ENCODE data around the gene PACRG. TPM values are rescaled to one million over a fixed set of nuclear protein-coding genes. Genes with fewer than 3 reads are reported as not detected.

The PACRG gene
- total and polyA plus RNA-seq, 3 experiments from 2014 or later, result not detected

DNA sequence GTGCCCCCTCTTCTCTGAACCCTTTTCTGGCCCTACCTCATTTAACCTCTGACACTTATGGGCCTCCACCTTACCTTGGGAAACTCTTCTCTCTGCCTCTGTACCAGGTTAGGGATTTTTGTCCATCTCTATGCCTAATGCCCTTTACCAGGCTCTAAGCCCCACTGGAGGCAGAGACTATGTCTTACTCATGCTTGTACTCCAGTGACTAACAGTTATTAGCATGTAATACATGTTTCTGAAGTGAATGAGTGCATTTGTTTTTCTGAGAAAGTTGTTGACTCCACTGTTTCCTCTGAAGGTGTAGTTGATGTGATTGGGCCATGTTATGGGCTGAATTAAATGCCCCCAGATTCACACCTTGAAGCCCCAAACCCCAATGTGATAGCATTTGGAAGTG, 234.3 kb downstream of the PACRG start:
- no peaks in the 10 kb centered on the region for H3K4me1 Mint-ChIP-seq
- peaks cover 0 to 4% of the 10 kb centered on the region in 2 donors for H3K27me3 Mint-ChIP-seq
- peaks cover 7 to 15% (median 8%) of the 10 kb centered on the region in 5 donors for H3K9me3 Mint-ChIP-seq
- no peak overlapping the region for H3K27ac Mint-ChIP-seq
- Histone ChIP-seq H3K27me3 (ENCODE audit: insufficient read depth, low read length, poor library complexity, severe bottlenecking) (no peaks in the 10 kb centered on the region), H3K4me3 (ENCODE audit: low read length) (no peak overlapping the region), H3K36me3 (ENCODE audit: insufficient read depth, low read length) (no peaks in the 10 kb centered on the region), H3K9me3 (ENCODE audit: low read length) (no peaks in the 10 kb centered on the region), H3K27ac (ENCODE audit: low read depth, low read length) (no peak overlapping the region), H3K4me1 (ENCODE audit: insufficient read depth, low read length) (no peaks in the 10 kb centered on the region)
- CTCF ChIA-PET, result no interaction called here
- H3K36me3 Mint-ChIP-seq, result peaks cover 0 to 1% (median 0%) of the 10 kb centered on the region in 3 donors
- DNase-seq, result no peak
- no peak overlapping the region for H3K4me3 Mint-ChIP-seq
- POLR2A ChIA-PET, result no interaction called here

DNA sequence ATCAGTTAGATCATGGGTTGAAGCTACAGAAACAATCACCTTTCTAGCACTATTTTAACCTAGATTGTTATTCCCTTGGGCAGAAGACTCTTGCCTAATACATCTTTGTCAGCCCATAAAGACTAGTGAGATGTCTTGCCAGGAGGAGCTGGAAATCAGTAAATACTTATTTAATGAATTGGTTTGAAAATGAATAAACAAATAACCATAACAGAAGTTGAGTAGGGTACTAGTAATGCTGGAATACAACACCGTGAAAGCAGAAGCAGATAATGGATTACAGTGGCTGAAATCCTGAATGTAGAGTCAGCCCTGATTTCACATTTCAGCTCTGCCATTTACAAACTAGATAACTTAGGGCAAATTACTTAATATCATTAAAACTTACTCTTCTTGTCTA, 236.1 kb downstream of the PACRG start:
- H3K27me3 ChIP-seq (ENCODE audit: insufficient read depth, low read length, poor library complexity, severe bottlenecking), result no peaks in the 10 kb centered on the region
- Mint-ChIP-seq H3K36me3 (peaks cover 0 to 1% (median 0%) of the 10 kb centered on the region in 3 donors), H3K27me3 (peaks cover 0 to 1% of the 10 kb centered on the region in 2 donors), H3K9me3 (peaks cover 7 to 21% (median 8%) of the 10 kb centered on the region in 5 donors), H3K4me1 (no peaks in the 10 kb centered on the region), H3K27ac (no peak overlapping the region), H3K4me3 (no peak overlapping the region)
- no peaks in the 10 kb centered on the region for H3K36me3 ChIP-seq (ENCODE audit: insufficient read depth, low read length)
- H3K27ac ChIP-seq (ENCODE audit: low read depth, low read length), result no peak overlapping the region
- ChIA-PET CTCF (no interaction called here), POLR2A (no interaction called here)
- DNase-seq, result no peak
- H3K4me1 ChIP-seq (ENCODE audit: insufficient read depth, low read length), result no peaks in the 10 kb centered on the region
- H3K9me3 ChIP-seq (ENCODE audit: low read length), result no peaks in the 10 kb centered on the region
- H3K4me3 ChIP-seq (ENCODE audit: low read length), result no peak overlapping the region

DNA sequence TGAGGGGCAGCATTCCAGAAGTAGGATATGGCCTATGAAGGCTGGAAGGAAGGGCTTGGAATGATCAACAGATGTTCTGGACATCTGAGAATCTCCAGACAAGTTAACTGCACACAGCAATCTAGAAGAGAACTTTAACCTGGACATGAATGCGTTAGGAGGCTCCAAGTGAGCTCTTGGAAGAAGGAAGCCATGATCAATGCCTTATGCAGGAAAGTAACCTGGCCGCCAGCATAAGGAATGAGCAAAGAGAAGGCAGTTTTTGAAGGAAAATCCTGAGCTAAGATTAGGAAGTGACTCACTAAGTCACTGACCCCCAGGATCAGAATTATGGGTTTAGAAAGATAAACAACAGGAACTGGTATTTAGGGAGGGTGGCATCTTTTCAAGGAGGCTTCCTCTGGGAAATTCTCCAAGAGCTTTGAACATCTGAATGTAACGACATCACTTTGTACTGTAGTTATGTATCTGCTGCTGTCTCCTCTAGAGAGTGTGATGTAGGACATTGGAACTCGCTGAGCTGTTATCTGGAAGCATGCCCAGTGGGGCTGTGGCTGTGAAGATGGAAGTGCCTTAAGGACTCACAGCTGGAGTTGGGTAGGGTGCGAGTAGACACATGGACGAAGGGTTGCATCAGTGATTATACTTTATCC, 236.8 kb downstream of the PACRG start:
- no peaks in the 10 kb centered on the region for H3K4me1 ChIP-seq (ENCODE audit: insufficient read depth, low read length)
- H3K27ac ChIP-seq (ENCODE audit: low read depth, low read length), result no peak overlapping the region
- Mint-ChIP-seq H3K27ac (no peak overlapping the region), H3K4me3 (no peak overlapping the region), H3K9me3 (peaks cover 3 to 21% (median 10%) of the 10 kb centered on the region in 5 donors), H3K36me3 (peaks cover 0 to 1% (median 0%) of the 10 kb centered on the region in 3 donors), H3K27me3 (peaks cover 0 to 1% of the 10 kb centered on the region in 2 donors), H3K4me1 (no peaks in the 10 kb centered on the region)
- H3K4me3 ChIP-seq (ENCODE audit: low read length), result no peak overlapping the region
- DNase-seq, result no peak
- no peaks in the 10 kb centered on the region for H3K27me3 ChIP-seq (ENCODE audit: insufficient read depth, low read length, poor library complexity, severe bottlenecking)
- no peaks in the 10 kb centered on the region for H3K36me3 ChIP-seq (ENCODE audit: insufficient read depth, low read length)
- POLR2A ChIA-PET, result no interaction called here
- no peaks in the 10 kb centered on the region for H3K9me3 ChIP-seq (ENCODE audit: low read length)
- CTCF ChIA-PET, result no interaction called here

DNA sequence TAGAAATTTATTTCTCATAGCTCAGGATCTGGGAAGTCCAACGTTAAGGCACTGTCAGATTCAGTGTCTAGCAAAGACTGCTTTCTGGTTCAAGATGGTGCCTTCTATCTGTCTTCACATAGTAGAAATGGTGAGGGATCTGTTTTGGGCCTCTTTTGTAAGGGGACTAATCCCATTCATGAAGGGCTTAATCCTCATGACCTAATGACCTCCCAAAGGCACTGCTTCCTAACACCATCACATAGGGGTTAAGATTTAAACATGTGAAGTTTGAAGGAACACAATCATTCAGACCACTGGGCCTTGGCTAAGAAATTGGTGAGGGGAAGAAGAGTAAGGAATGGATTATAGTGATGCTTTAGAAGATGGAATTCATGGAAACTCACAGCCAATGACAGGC, 237.6 kb downstream of the PACRG start:
- Mint-ChIP-seq H3K4me3 (no peak overlapping the region), H3K4me1 (no peaks in the 10 kb centered on the region), H3K27me3 (peaks cover 0 to 1% of the 10 kb centered on the region in 2 donors), H3K36me3 (peaks cover 0 to 1% (median under 1%) of the 10 kb centered on the region in 3 donors), H3K9me3 (peaks cover 5 to 21% (median 10%) of the 10 kb centered on the region in 5 donors), H3K27ac (no peak overlapping the region)
- no peaks in the 10 kb centered on the region for H3K36me3 ChIP-seq (ENCODE audit: insufficient read depth, low read length)
- no peak for DNase-seq
- ChIA-PET CTCF (no interaction called here), POLR2A (no interaction called here)
- no peaks in the 10 kb centered on the region for H3K27me3 ChIP-seq (ENCODE audit: insufficient read depth, low read length, poor library complexity, severe bottlenecking)
- no peaks in the 10 kb centered on the region for H3K4me1 ChIP-seq (ENCODE audit: insufficient read depth, low read length)
- H3K27ac ChIP-seq (ENCODE audit: low read depth, low read length), result no peak overlapping the region
- no peaks in the 10 kb centered on the region for H3K9me3 ChIP-seq (ENCODE audit: low read length)
- H3K4me3 ChIP-seq (ENCODE audit: low read length), result no peak overlapping the region

DNA sequence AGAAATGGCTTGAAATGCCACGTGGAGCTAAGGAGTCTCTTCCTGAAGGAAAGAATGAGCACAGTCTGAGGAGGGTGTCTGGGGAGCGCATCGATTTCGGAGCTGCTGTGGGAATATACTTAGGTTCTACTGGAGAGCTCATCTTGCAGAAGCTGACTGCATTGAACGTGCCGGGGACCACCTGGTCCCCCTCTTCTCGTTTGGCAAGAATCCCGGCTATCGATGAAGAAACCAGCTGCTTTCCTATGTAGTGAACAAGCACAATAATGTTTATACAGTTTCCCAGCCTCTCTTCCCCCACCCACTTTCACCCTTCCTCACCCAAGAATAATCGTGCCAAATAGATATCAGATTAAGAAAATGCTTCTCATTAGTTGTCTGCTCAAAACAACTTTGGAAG, 242.5 kb downstream of the PACRG start:
- peaks cover 0 to 1% of the 10 kb centered on the region in 2 donors for H3K27me3 Mint-ChIP-seq
- no peaks in the 10 kb centered on the region for H3K4me1 Mint-ChIP-seq
- no peak overlapping the region for H3K4me3 ChIP-seq (ENCODE audit: low read length)
- no peaks in the 10 kb centered on the region for H3K27me3 ChIP-seq (ENCODE audit: insufficient read depth, low read length, poor library complexity, severe bottlenecking)
- CTCF ChIA-PET, result no interaction called here
- H3K27ac Mint-ChIP-seq, result no peak overlapping the region
- no peak for DNase-seq
- H3K27ac ChIP-seq (ENCODE audit: low read depth, low read length), result no peak overlapping the region
- no peaks in the 10 kb centered on the region for H3K36me3 ChIP-seq (ENCODE audit: insufficient read depth, low read length)
- peaks cover 6 to 24% (median 12%) of the 10 kb centered on the region in 5 donors for H3K9me3 Mint-ChIP-seq
- H3K4me1 ChIP-seq (ENCODE audit: insufficient read depth, low read length), result no peaks in the 10 kb centered on the region
- H3K4me3 Mint-ChIP-seq, result no peak overlapping the region
- POLR2A ChIA-PET, result no interaction called here
- no peaks in the 10 kb centered on the region for H3K9me3 ChIP-seq (ENCODE audit: low read length)
- H3K36me3 Mint-ChIP-seq, result peaks cover 0 to 3% (median 0%) of the 10 kb centered on the region in 3 donors

DNA sequence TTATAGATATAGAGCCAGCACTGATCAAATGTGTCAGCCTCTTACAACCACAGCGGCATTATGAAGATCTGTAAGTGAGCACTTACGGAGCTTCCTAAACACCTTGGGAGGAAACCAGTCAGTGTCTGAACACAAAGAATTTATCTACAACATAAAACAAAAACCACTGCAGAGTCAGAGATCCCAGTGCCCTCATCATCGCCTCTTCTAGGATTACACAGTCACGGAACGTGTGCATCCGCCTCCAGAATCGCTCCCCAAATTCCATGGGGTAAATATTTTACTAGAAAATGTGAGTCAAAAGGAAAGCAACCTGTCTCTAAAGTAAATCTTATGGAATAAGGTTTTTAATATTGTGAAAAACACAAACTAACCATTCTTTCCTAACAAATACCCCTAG, 243.6 kb downstream of the PACRG start:
- H3K9me3 ChIP-seq (ENCODE audit: low read length), result no peaks in the 10 kb centered on the region
- no peak overlapping the region for H3K27ac ChIP-seq (ENCODE audit: low read depth, low read length)
- peaks cover 0 to 3% (median 0%) of the 10 kb centered on the region in 3 donors for H3K36me3 Mint-ChIP-seq
- peaks cover 0 to 2% of the 10 kb centered on the region in 2 donors for H3K27me3 Mint-ChIP-seq
- no peaks in the 10 kb centered on the region for H3K4me1 ChIP-seq (ENCODE audit: insufficient read depth, low read length)
- no peak overlapping the region for H3K4me3 ChIP-seq (ENCODE audit: low read length)
- H3K4me1 Mint-ChIP-seq, result no peaks in the 10 kb centered on the region
- no peak overlapping the region for H3K4me3 Mint-ChIP-seq
- CTCF ChIA-PET, result no interaction called here
- POLR2A ChIA-PET, result no interaction called here
- H3K36me3 ChIP-seq (ENCODE audit: insufficient read depth, low read length), result no peaks in the 10 kb centered on the region
- DNase-seq, result no peak
- no peaks in the 10 kb centered on the region for H3K27me3 ChIP-seq (ENCODE audit: insufficient read depth, low read length, poor library complexity, severe bottlenecking)
- no peak overlapping the region for H3K27ac Mint-ChIP-seq
- peaks cover 3 to 17% (median 10%) of the 10 kb centered on the region in 5 donors for H3K9me3 Mint-ChIP-seq

DNA sequence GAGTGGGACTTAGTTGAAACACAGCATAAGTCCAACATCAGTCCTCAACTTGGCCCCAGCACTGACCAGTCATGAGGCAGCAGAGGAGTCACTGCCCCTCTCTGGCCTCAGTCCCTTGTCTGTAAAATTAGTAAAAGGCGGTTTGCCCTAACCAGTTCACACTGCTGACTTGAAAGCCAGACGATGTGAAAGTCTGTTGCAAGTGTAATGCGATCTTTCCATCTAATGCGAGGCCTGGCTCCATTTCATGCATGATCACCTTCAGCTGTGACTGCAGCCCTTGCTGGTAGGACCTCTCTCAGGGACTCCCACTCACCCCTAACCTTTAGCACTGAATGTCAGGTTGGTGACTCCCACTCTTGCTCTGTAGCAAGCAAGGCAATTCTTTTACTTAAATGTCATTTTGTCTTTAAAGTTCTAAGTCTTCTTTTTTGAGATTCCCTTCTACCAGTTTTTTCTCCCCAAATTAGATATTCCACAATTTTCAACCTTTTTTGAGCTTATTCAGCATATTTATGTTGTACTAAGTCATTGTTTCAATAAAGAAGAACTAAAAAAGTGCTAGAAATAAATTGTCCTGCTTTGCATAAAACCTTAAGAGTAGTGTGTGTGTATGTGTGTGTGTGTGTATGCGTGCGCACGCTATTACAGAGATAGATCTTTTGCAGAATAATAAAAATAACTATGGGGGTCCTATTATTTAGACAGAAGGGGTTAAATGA, 245.5 kb downstream of the PACRG start:
- no peaks in the 10 kb centered on the region for H3K4me1 ChIP-seq (ENCODE audit: insufficient read depth, low read length)
- H3K4me3 ChIP-seq (ENCODE audit: low read length), result no peak overlapping the region
- no peak overlapping the region for H3K27ac ChIP-seq (ENCODE audit: low read depth, low read length)
- CTCF ChIA-PET, result no interaction called here
- Mint-ChIP-seq H3K9me3 (peaks cover 3 to 12% (median 9%) of the 10 kb centered on the region in 5 donors), H3K36me3 (peaks cover 0 to 3% (median 0%) of the 10 kb centered on the region in 3 donors), H3K27ac (no peak overlapping the region), H3K27me3 (peaks cover 0 to 2% of the 10 kb centered on the region in 2 donors), H3K4me3 (no peak overlapping the region), H3K4me1 (no peaks in the 10 kb centered on the region)
- H3K9me3 ChIP-seq (ENCODE audit: low read length), result no peaks in the 10 kb centered on the region
- no peaks in the 10 kb centered on the region for H3K27me3 ChIP-seq (ENCODE audit: insufficient read depth, low read length, poor library complexity, severe bottlenecking)
- no peak for DNase-seq
- no peaks in the 10 kb centered on the region for H3K36me3 ChIP-seq (ENCODE audit: insufficient read depth, low read length)
- POLR2A ChIA-PET, result no interaction called here

DNA sequence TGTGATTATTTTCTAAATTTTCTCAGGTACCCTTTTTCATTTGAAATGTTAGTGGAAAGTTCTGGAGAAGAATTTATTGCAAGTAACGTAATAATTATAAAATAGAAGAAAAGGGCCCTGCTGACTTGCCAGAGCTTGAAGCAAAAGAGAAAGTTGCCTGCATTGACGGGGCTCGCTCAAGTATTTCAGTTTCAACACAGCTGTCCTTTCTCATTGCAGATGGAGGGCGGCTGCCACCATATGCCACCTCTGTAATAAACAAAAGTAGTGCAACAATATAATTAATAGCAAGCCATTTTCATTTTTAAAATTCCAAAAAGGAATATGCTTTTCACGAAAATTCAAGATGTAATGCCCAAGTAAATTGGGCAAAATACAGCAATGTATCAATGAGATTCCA, 246.2 kb downstream of the PACRG start:
- peaks cover 0 to 2% of the 10 kb centered on the region in 2 donors for H3K27me3 Mint-ChIP-seq
- Histone ChIP-seq H3K27ac (ENCODE audit: low read depth, low read length) (no peak overlapping the region), H3K27me3 (ENCODE audit: insufficient read depth, low read length, poor library complexity, severe bottlenecking) (no peaks in the 10 kb centered on the region), H3K9me3 (ENCODE audit: low read length) (no peaks in the 10 kb centered on the region), H3K4me3 (ENCODE audit: low read length) (no peak overlapping the region), H3K4me1 (ENCODE audit: insufficient read depth, low read length) (no peaks in the 10 kb centered on the region), H3K36me3 (ENCODE audit: insufficient read depth, low read length) (no peaks in the 10 kb centered on the region)
- peaks cover 3 to 12% (median 9%) of the 10 kb centered on the region in 5 donors for H3K9me3 Mint-ChIP-seq
- H3K27ac Mint-ChIP-seq, result no peak overlapping the region
- DNase-seq, result no peak
- no peaks in the 10 kb centered on the region for H3K4me1 Mint-ChIP-seq
- ChIA-PET CTCF (no interaction called here), POLR2A (no interaction called here)
- H3K36me3 Mint-ChIP-seq, result peaks cover 0 to 3% (median 0%) of the 10 kb centered on the region in 3 donors
- no peak overlapping the region for H3K4me3 Mint-ChIP-seq
